Measurements from ENCODE around the gene MUCL3. TPM values are rescaled to one million over a fixed set of nuclear protein-coding genes. Genes with fewer than 3 reads are reported as not detected.

The MUCL3 gene
- total RNA-seq, 1 donor from 2014 or later: not detected

DNA sequence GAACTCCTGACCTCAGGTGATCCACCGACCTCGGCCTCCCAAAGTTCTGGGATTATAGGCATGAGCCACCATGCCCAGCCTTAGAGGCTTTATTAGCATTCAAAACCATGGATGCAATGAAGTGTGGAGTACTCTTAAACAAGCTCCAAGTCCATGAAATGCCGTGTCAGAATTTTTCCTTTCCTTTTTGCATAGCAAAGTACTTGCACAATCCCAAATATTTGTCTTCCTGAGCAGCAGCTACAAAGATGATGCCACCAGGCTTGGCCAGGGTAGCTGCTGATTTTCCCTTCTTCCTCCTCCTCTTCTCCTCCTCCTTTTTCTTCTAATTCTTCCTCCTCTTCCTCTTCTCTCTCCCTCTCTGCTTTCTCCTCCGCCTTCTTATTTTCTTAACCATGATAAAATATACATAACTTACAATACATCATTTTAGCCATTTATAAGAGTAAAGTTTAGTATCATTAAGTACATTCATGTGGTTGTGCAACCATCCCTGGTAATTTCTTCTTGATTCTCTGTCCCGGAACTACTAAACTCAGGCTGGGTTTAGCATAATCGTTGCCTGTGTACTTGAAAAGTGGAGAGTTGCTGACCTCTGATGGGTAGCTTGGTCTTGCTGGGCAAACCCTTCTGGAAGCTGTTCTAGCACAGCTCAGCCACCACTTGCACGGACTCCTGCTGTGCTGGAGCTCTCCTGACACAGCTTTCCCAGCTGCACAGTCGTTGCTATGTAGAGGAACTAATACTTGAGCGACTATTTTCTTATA, 20.3 kb downstream of the MUCL3 start:
- TF ChIP-seq, protein P1, sequence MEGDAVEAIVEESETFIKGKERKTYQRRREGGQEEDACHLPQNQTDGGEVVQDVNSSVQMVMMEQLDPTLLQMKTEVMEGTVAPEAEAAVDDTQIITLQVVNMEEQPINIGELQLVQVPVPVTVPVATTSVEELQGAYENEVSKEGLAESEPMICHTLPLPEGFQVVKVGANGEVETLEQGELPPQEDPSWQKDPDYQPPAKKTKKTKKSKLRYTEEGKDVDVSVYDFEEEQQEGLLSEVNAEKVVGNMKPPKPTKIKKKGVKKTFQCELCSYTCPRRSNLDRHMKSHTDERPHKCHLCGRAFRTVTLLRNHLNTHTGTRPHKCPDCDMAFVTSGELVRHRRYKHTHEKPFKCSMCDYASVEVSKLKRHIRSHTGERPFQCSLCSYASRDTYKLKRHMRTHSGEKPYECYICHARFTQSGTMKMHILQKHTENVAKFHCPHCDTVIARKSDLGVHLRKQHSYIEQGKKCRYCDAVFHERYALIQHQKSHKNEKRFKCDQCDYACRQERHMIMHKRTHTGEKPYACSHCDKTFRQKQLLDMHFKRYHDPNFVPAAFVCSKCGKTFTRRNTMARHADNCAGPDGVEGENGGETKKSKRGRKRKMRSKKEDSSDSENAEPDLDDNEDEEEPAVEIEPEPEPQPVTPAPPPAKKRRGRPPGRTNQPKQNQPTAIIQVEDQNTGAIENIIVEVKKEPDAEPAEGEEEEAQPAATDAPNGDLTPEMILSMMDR (IDR thresholded peaks at IDR 0.05): no peak

DNA sequence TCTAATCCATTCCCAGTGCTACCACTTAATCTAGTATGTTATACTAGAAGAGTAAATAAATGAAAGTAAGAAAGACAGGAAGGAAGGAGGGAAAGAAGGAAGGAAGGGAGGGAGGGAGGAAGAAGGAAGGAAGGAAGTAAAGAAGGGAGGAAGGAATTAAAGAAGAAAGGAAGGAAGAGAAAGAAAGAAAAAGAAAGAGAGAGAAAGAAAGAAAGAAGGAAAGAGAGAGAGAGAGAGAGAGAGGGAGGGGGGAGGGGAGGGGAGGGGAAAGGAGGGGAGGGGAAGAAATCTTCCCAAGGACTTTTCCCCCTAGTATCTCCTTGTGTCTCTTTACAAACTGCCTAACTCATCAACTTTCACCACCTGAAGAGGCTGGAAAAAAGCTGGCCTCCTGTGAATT, 21.9 kb downstream of the MUCL3 start:
- no peak overlapping the region for H3K4me3 Mint-ChIP-seq (ENCODE audit: unreplicated experiment)
- no peak for DNase-seq (ENCODE audit: extremely low spot score, unreplicated experiment)
- TF ChIP-seq, protein P1 (IDR thresholded peaks at IDR 0.05): no peak
- H3K9me3 Mint-ChIP-seq (ENCODE audit: unreplicated experiment): no peaks in the 10 kb centered on the region
- peaks cover 5% of the 10 kb centered on the region for H3K4me1 Mint-ChIP-seq (ENCODE audit: unreplicated experiment)
- H3K27me3 Mint-ChIP-seq (ENCODE audit: unreplicated experiment): peaks cover 50% of the 10 kb centered on the region
- H3K27ac Mint-ChIP-seq (ENCODE audit: unreplicated experiment): no peak overlapping the region
- H3K36me3 Mint-ChIP-seq (ENCODE audit: unreplicated experiment): no peaks in the 10 kb centered on the region

More for the DNA sequence above, 20.3 kb downstream of the MUCL3 start:
- DNase-seq (ENCODE audit: extremely low spot score, unreplicated experiment): no peak
- Mint-ChIP-seq H3K4me3 (ENCODE audit: unreplicated experiment) (no peak overlapping the region), H3K9me3 (ENCODE audit: unreplicated experiment) (no peaks in the 10 kb centered on the region), H3K4me1 (ENCODE audit: unreplicated experiment) (peaks cover 5% of the 10 kb centered on the region), H3K27me3 (ENCODE audit: unreplicated experiment) (peaks cover 60% of the 10 kb centered on the region), H3K36me3 (ENCODE audit: unreplicated experiment) (no peaks in the 10 kb centered on the region), H3K27ac (ENCODE audit: unreplicated experiment) (no peak overlapping the region)

DNA sequence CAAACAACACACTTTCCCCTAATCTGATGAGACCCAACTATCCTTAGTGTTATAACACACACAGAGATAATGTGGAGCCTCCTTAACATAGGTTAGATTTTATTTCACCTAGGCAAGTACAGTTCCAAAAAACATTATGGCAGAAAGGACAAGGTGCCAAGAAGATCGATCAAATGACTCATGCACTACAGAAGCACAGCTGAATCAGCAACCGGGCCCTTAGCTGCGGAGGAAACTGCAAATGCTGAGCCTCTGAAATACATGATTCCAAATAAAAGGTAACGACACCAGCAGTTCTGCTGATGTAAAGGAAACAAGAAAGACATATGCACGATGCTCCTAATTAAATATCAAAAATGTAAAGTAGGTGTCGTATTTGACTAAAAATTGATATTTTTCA, 22.9 kb downstream of the MUCL3 start:
- H3K4me1 Mint-ChIP-seq (ENCODE audit: unreplicated experiment): peaks cover 5% of the 10 kb centered on the region
- peaks cover 42% of the 10 kb centered on the region for H3K27me3 Mint-ChIP-seq (ENCODE audit: unreplicated experiment)
- H3K4me3 Mint-ChIP-seq (ENCODE audit: unreplicated experiment): no peak overlapping the region
- H3K9me3 Mint-ChIP-seq (ENCODE audit: unreplicated experiment): no peaks in the 10 kb centered on the region
- DNase-seq (ENCODE audit: extremely low spot score, unreplicated experiment): no peak
- TF ChIP-seq, protein P1 (IDR thresholded peaks at IDR 0.05): no peak
- no peaks in the 10 kb centered on the region for H3K36me3 Mint-ChIP-seq (ENCODE audit: unreplicated experiment)
- H3K27ac Mint-ChIP-seq (ENCODE audit: unreplicated experiment): no peak overlapping the region

DNA sequence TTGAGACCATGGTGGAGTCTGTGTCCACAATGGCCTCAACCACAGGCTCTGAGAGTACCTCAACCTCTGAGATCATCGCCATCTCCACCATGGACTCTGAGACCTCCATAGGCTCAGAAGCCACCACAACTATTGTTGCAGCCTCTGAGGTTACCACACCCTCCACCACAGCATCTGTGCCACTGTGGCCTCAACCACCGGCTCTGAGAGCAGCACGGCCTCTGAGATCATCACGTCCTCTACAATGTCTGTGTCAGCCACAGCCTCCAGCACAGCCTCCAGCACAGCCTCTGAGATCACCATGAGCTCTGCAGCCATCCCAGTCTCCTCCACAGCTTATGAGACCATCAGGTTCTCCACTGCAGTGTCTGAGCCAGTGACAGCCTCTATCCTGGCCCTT, 23.3 kb downstream of the MUCL3 start:
- no peak overlapping the region for H3K4me3 Mint-ChIP-seq (ENCODE audit: unreplicated experiment)
- peaks cover 5% of the 10 kb centered on the region for H3K4me1 Mint-ChIP-seq (ENCODE audit: unreplicated experiment)
- TF ChIP-seq, protein P1 (IDR thresholded peaks at IDR 0.05): no peak
- H3K27ac Mint-ChIP-seq (ENCODE audit: unreplicated experiment): no peak overlapping the region
- H3K27me3 Mint-ChIP-seq (ENCODE audit: unreplicated experiment): peaks cover 43% of the 10 kb centered on the region
- H3K9me3 Mint-ChIP-seq (ENCODE audit: unreplicated experiment): no peaks in the 10 kb centered on the region
- no peaks in the 10 kb centered on the region for H3K36me3 Mint-ChIP-seq (ENCODE audit: unreplicated experiment)
- DNase-seq (ENCODE audit: extremely low spot score, unreplicated experiment): no peak

DNA sequence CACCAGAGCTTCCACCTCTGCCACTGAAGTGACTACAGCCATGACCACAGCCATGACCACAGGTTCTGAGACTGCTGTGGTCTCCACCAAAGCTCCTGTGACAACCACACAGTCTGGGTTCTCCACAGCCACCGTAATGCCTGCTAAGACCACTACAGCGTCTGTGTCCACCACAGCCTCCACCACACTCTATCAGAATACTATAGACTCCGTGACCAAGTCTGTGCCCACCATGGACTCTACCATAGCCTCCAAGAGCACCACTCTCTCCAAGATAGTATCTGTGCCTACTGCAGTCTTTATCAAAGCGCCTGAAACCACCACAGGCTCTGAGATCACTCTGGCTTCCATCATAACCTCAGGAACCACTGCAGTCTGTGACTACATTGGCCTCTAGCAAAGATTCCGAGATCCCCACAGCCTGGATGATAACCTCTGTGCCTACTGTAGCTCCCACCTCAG, 24.4 kb downstream of the MUCL3 start:
- Mint-ChIP-seq H3K27ac (ENCODE audit: unreplicated experiment) (no peak overlapping the region), H3K27me3 (ENCODE audit: unreplicated experiment) (peaks cover 40% of the 10 kb centered on the region), H3K36me3 (ENCODE audit: unreplicated experiment) (no peaks in the 10 kb centered on the region), H3K9me3 (ENCODE audit: unreplicated experiment) (no peaks in the 10 kb centered on the region), H3K4me1 (ENCODE audit: unreplicated experiment) (peaks cover 5% of the 10 kb centered on the region), H3K4me3 (ENCODE audit: unreplicated experiment) (no peak overlapping the region)
- TF ChIP-seq, protein P1 (IDR thresholded peaks at IDR 0.05): no peak
- DNase-seq (ENCODE audit: extremely low spot score, unreplicated experiment): no peak
